ENCODE data around the gene OGFR.

- TF ChIP-seq POLR2A (IDR thresholded peaks at IDR 0.05; ENCODE audit: low read depth, low read length) (no peak), TAF1 (IDR thresholded peaks at IDR 0.05; ENCODE audit: borderline replicate concordance, low read depth, low read length) (no peak), POLR2AphosphoS5 (IDR thresholded peaks at IDR 0.05; ENCODE audit: low read depth, low read length) (no peak)
These were observed 33.7 kb downstream of the OGFR start for GRCh38 chr20:62838128-62838891.

All from GM12892 (cell line).